Sigmoid colon (tissue), 7 donors: ENCODE measurements around the gene CNKSR3. TPM values are rescaled to one million over a fixed set of nuclear protein-coding genes. Genes with fewer than 3 reads are reported as not detected.

Experiments
- DNase-seq: peaks from one replicate; pipeline ENCODE4 v3.0.0-alpha.2; 2019
- H3K27ac ChIP-seq, 4 donors: fragments of 200-600 bp; sonication (generic); one replicate each; pipeline ENCODE4 v1.5.1; 2016 to 2019; ENCODE audit warnings: mild to moderate bottlenecking in 1 of 4
- H3K27me3 ChIP-seq, 3 donors: fragments of 200-600 bp; sonication (generic); one replicate each; pipeline ENCODE4 v1.5.1; 2019; ENCODE audit warnings: mild to moderate bottlenecking in 1 of 3
- H3K36me3 ChIP-seq, 4 donors: fragments of 200-600 bp; sonication (generic); one replicate each; pipeline ENCODE4 v1.5.1; 2016 to 2019
- H3K4me1 ChIP-seq, 4 donors: fragments of 200-600 bp; sonication (generic); one replicate each; pipeline ENCODE4 v1.5.1; 2017 to 2019
- H3K4me3 ChIP-seq, 4 donors: fragments of 200-600 bp; sonication (generic); one replicate each; pipeline ENCODE4 v1.5.1; 2017 to 2019; ENCODE audit warnings: mild to moderate bottlenecking in 2 of 4, moderate library complexity in 1 of 4
- H3K9me3 ChIP-seq, 4 donors: fragments of 200-600 bp in 3 of 4; sonication (generic) in 3 of 4; one replicate each; pipeline versions ENCODE4 v1.5.1 to v1.6.1; 2013 to 2019
- CTCF ChIP-seq, 4 experiments: fragments of 450-650 bp in 3 of 4; fragments of 200-600 bp in 1 of 4; IDR thresholded peaks; one replicate each; pipeline ENCODE4 v1.5.1; 2016 to 2019; ENCODE audit warnings: antibody characterized with exemption in 4 of 4, mild to moderate bottlenecking in 3 of 4, moderate library complexity in 2 of 4
- EP300 ChIP-seq, 4 donors: sonication (generic); formaldehyde crosslinking; IDR thresholded peaks; one replicate each; pipeline ENCODE4 v1.6.1; 2017; ENCODE audit warnings: antibody characterized with exemption in 4 of 4
- POLR2A ChIP-seq, 2 donors: fragments of 450-650 bp; IDR thresholded peaks; one replicate each; pipeline ENCODE4 v1.6.1; 2016; ENCODE audit warnings: antibody characterized with exemption in 2 of 2, mild to moderate bottlenecking in 2 of 2, moderate library complexity in 2 of 2
- POLR2AphosphoS5 ChIP-seq, 4 donors: sonication (generic); formaldehyde crosslinking; IDR thresholded peaks; one replicate each; pipeline ENCODE4 v1.6.1; 2017; ENCODE audit warnings: antibody characterized with exemption in 4 of 4
- WGBS, 2 donors: extraction: QIAGEN DNeasy Blood & Tissue Kit; methylation state at CpG; one replicate each; pipeline ENCODE4 v1.1.7; 2013; 5-methylcytosine and 5-hydroxymethylcytosine counted together
- intact Hi-C: fragments of 100-400 bp; cut with DNase I; formaldehyde crosslinking; loops from one replicate; pipeline ENCODE4 v1.15.1; 2023
- polyA plus RNA-seq, 3 donors: library from polyadenylated mRNA; stranded (reverse); fragments of 200-250 nt; gene quantifications; one replicate each; pipeline ENCODE4 v1.2.3, GENCODE V29; 2013
- total RNA-seq, 4 donors: library from RNA; depleted of rRNA; stranded (reverse); fragments of >200 nt; gene quantifications; one replicate each; pipeline ENCODE4 v1.1.0, GENCODE V29; 2016
- donor health status: healthy with polysubstance abuse.
- donor health status: Bipolar disorder and iron deficiency.
- donor health status: healthy.

CNKSR3 gene
- total and polyA plus RNA-seq, 7 donors = 6.0 to 17.4 (median 15.3) TPM

- H3K27me3 ChIP-seq = no peaks in the 10 kb centered on the region
- 98% methylated on average over 5 of the region's 5 CpGs for WGBS, 2 donors
- H3K27ac ChIP-seq = peak overlapping the region in 2 of 4 donors; percentile 18 to 90
- H3K36me3 ChIP-seq = peaks cover 0 to 9% (median 3%) of the 10 kb centered on the region in 4 donors
- H3K9me3 ChIP-seq = no peaks in the 10 kb centered on the region
- intact Hi-C loops = loop anchor here (10.0 kb wide), 2 partner anchors 187 to 253 kb away; no protein-coding TSS in a partner anchor
- H3K4me3 ChIP-seq = no peak overlapping the region
- no peak for DNase-seq
- H3K4me1 ChIP-seq = peaks cover 0 to 68% (median 60%) of the 10 kb centered on the region in 4 donors
- TF ChIP-seq CTCF (IDR thresholded peaks at IDR 0.05) = no peak
- TF ChIP-seq POLR2A (IDR thresholded peaks at IDR 0.05) = no peak
- no peak for TF ChIP-seq POLR2AphosphoS5 (IDR thresholded peaks at IDR 0.05)
- no peak for TF ChIP-seq EP300 (IDR thresholded peaks at IDR 0.05)
Measured at GRCh38 chr6:154407440-154407839, 103.0 kb downstream of the CNKSR3 start.

- peaks cover 0 to 64% (median 56%) of the 10 kb centered on the region in 4 donors for H3K4me1 ChIP-seq
- WGBS, 2 donors = 94 to 96% methylated on average over 10 of the region's 10 CpGs
- no peak for DNase-seq
- intact Hi-C loops = loop anchor here (10.0 kb wide), 2 partner anchors 188 to 252 kb away; no protein-coding TSS in a partner anchor
- peak overlapping the region in 2 of 4 donors; percentile 18 to 90 for H3K27ac ChIP-seq
- TF ChIP-seq POLR2A (IDR thresholded peaks at IDR 0.05) (no peak), CTCF (IDR thresholded peaks at IDR 0.05) (no peak), POLR2AphosphoS5 (IDR thresholded peaks at IDR 0.05) (no peak), EP300 (IDR thresholded peaks at IDR 0.05) (no peak)
- no peak overlapping the region for H3K4me3 ChIP-seq
- no peaks in the 10 kb centered on the region for H3K27me3 ChIP-seq
- H3K36me3 ChIP-seq = peaks cover 0 to 9% (median 3%) of the 10 kb centered on the region in 4 donors
- no peaks in the 10 kb centered on the region for H3K9me3 ChIP-seq
Measured at GRCh38 chr6:154406869-154407268, 103.6 kb downstream of the CNKSR3 start.

- WGBS, 2 donors = 95 to 97% methylated on average over 20 of the region's 20 CpGs
- Histone ChIP-seq H3K27ac (peak overlapping the region; percentile 61 to 90 (median 68)), H3K36me3 (peaks cover 0 to 13% (median 3%) of the 10 kb centered on the region in 4 donors), H3K4me3 (no peak overlapping the region), H3K27me3 (no peaks in the 10 kb centered on the region), H3K4me1 (peaks cover 0 to 58% (median 51%) of the 10 kb centered on the region in 4 donors), H3K9me3 (no peaks in the 10 kb centered on the region)
- intact Hi-C loops = loop anchor here (10.0 kb wide), 2 partner anchors 188 to 252 kb away; no protein-coding TSS in a partner anchor
- TF ChIP-seq POLR2A (IDR thresholded peaks at IDR 0.05) (no peak), POLR2AphosphoS5 (IDR thresholded peaks at IDR 0.05) (no peak), EP300 (IDR thresholded peaks at IDR 0.05) (no peak), CTCF (IDR thresholded peaks at IDR 0.05) (no peak)
- DNase-seq = no peak
Measured at GRCh38 chr6:154406301-154406700, 104.2 kb downstream of the CNKSR3 start.

- Histone ChIP-seq H3K4me1 (peaks cover 0 to 45% (median 37%) of the 10 kb centered on the region in 4 donors), H3K4me3 (no peak overlapping the region), H3K9me3 (no peaks in the 10 kb centered on the region), H3K36me3 (peaks cover 0 to 20% (median 4%) of the 10 kb centered on the region in 4 donors), H3K27me3 (no peaks in the 10 kb centered on the region), H3K27ac (peak overlapping the region; percentile 61 to 90 (median 68))
- 77 to 89% methylated on average over 6 of the region's 6 CpGs for WGBS, 2 donors
- no peak for DNase-seq
- TF ChIP-seq CTCF (IDR thresholded peaks at IDR 0.05) (no peak), EP300 (IDR thresholded peaks at IDR 0.05) (no peak), POLR2A (IDR thresholded peaks at IDR 0.05) (no peak), POLR2AphosphoS5 (IDR thresholded peaks at IDR 0.05) (no peak)
- intact Hi-C loops = loop anchor here (10.0 kb wide), 2 partner anchors 190 to 250 kb away; no protein-coding TSS in a partner anchor
Measured at GRCh38 chr6:154404791-154405400, 105.6 kb downstream of the CNKSR3 start.
